GM12878 (cell line): ENCODE measurements around the gene PHF1. TPM values are rescaled to one million over a fixed set of nuclear protein-coding genes. Genes with fewer than 3 reads are reported as not detected.
A peak's percentile ranks its signal among the peaks of the same experiment; 100 is the strongest.

ENCODE experiments used
- BACH1 ChIP-seq: fragments of 450-650 bp; IDR thresholded peaks from 2 replicates; pipeline ENCODE4 v1.6.1; 2017; ENCODE audit warnings: mild to moderate bottlenecking, borderline replicate concordance
- BCL11A ChIP-seq: IDR thresholded peaks from 2 replicates; pipeline ENCODE4 v1.6.1; 2011; ENCODE audit warnings: low read depth, low read length
- ETV6 ChIP-seq, 2 experiments: fragments of 450-650 bp in 1 of 2; IDR thresholded peaks in 1 of 2; conservative IDR thresholded peaks in 1 of 2; 2 replicates each; pipeline ENCODE4 v1.6.1; 2014; ENCODE audit warnings: antibody characterized with exemption in 1 of 2, borderline replicate concordance in 1 of 2, low read depth in 1 of 2, mild to moderate bottlenecking in 1 of 2, moderate library complexity in 1 of 2
- EZH2 ChIP-seq: IDR thresholded peaks from 2 replicates; pipeline ENCODE4 v1.6.1; 2012; ENCODE audit warnings: low read depth, mild to moderate bottlenecking, control low read depth, inconsistent platforms, low read length, borderline replicate concordance; ENCODE audit not compliant: control insufficient read depth
- KLF5 ChIP-seq: fragments of 450-650 bp; IDR thresholded peaks from 2 replicates; pipeline ENCODE4 v1.6.1; 2014; ENCODE audit warnings: mild to moderate bottlenecking; ENCODE audit not compliant: partially characterized antibody
- MTA3 ChIP-seq: IDR thresholded peaks from 2 replicates; pipeline ENCODE4 v1.6.1; 2012; ENCODE audit warnings: low read length, inconsistent platforms, borderline replicate concordance
- MYC ChIP-seq: IDR thresholded peaks from 2 replicates; pipeline ENCODE4 v1.6.1; 2011; ENCODE audit warnings: mild to moderate bottlenecking, low read length, moderate library complexity, inconsistent platforms; ENCODE audit not compliant: insufficient read depth, insufficient replicate concordance, insufficient read length, severe bottlenecking
- PAX8 ChIP-seq: fragments of 450-650 bp; IDR thresholded peaks from 2 replicates; pipeline ENCODE4 v1.6.1; 2017; ENCODE audit warnings: mild to moderate bottlenecking, moderate library complexity
- POU2F2 ChIP-seq: IDR thresholded peaks from 3 replicates; pipeline ENCODE4 v1.6.1; 2011; ENCODE audit warnings: low read depth, mild to moderate bottlenecking, low read length, borderline replicate concordance
- PRDM15 ChIP-seq: fragments of 450-650 bp; formaldehyde crosslinking; IDR thresholded peaks from 2 replicates; pipeline ENCODE4 v1.4.0; 2020; ENCODE audit warnings: mild to moderate bottlenecking, moderate library complexity
- RELB ChIP-seq: fragments of 450-650 bp; IDR thresholded peaks from 2 replicates; pipeline ENCODE4 v1.6.1; 2017; ENCODE audit warnings: low read depth, mild to moderate bottlenecking, moderate library complexity
- REST ChIP-seq: IDR thresholded peaks from 2 replicates; pipeline ENCODE4 v1.6.1; 2012; ENCODE audit warnings: mild to moderate bottlenecking, low read depth, low read length
- RFX5 ChIP-seq: IDR thresholded peaks from 2 replicates; pipeline ENCODE4 v1.6.1; 2011; ENCODE audit warnings: low read depth, low read length, improper control_type of control experiment
- SMAD1 ChIP-seq: fragments of 450-650 bp; IDR thresholded peaks from 2 replicates; pipeline ENCODE4 v1.6.1; 2018; ENCODE audit warnings: mild to moderate bottlenecking, low read depth; ENCODE audit not compliant: partially characterized antibody
- SPI1 ChIP-seq: IDR thresholded peaks from 2 replicates; pipeline ENCODE4 v1.6.1; 2011; ENCODE audit warnings: low read depth, mild to moderate bottlenecking, low read length, moderate library complexity, borderline replicate concordance; ENCODE audit not compliant: insufficient read depth
- SREBF1 ChIP-seq: IDR thresholded peaks from 2 replicates; pipeline ENCODE4 v1.6.1; 2012; ENCODE audit warnings: mild to moderate bottlenecking, low read length
- SREBF2 ChIP-seq: IDR thresholded peaks from 2 replicates; pipeline ENCODE4 v1.6.1; 2012; ENCODE audit warnings: mild to moderate bottlenecking, low read length
- SUZ12 ChIP-seq: fragments of 200-600 bp; sonication (generic); IDR thresholded peaks from one replicate; pipeline ENCODE4 v1.6.1; 2018; ENCODE audit warnings: antibody characterized with exemption, mild to moderate bottlenecking; ENCODE audit not compliant: unreplicated experiment
- YY1 ChIP-seq: IDR thresholded peaks from 2 replicates; pipeline ENCODE4 v1.6.1; 2011; ENCODE audit warnings: low read depth, mild to moderate bottlenecking, low read length
- ZNF274 ChIP-seq: IDR thresholded peaks from one replicate; pipeline ENCODE4 v1.8.0; 2011; ENCODE audit not compliant: insufficient read length, insufficient read depth
- polyA plus RNA-seq, 11 experiments: library from polyadenylated mRNA; depleted of rRNA in 4 of 11; unstranded in 6 of 11; stranded (reverse) in 5 of 11; fragments of >200 nt; fragmentation: Nextera tagmentation in 4 of 11; fragmentation: Illumina TruSeq in 1 of 11; extraction: Ambion mirVana in 4 of 11; extraction: Trizol in 1 of 11; gene quantifications; 1 replicate in 1 of 11; 2 replicates in 10 of 11; pipeline versions ENCODE4 v1.2.1 to v1.2.3, GENCODE V29; 2011 to 2016; ENCODE audit warnings: inconsistent platforms in 2 of 11, missing spikeins in 2 of 11, low read depth in 1 of 11
- total RNA-seq, 4 experiments: library from RNA; depleted of rRNA in 3 of 4; stranded (reverse); fragments of >200 nt in 3 of 4; fragmentation: Illumina TruSeq in 1 of 4; extraction: Trizol in 1 of 4; gene quantifications; 2 replicates each; pipeline versions ENCODE4 v1.2.1 to v1.2.3, GENCODE V29; 2013 to 2021

PHF1 gene
- total and polyA plus RNA-seq, 10 of the 15 experiments (the other 5 are each of a cell fraction or from before 2014, with no cell fraction given) = 1.3 to 17.8 (median 6.2) TPM

- TF ChIP-seq PRDM15 (CRISPR knock-in tag) (no peak), KLF5 (no peak), ZNF274 (no peak), REST (no peak), SPI1 (no peak), ETV6 (conservative IDR thresholded peaks at IDR 0.05 in 1 of 2, IDR thresholded peaks at IDR 0.05 in 1 of 2; ENCODE audit: borderline replicate concordance in 1 of 2, low read depth in 1 of 2) (no peak), SREBF2 (no peak), MYC (no peak), BACH1 (no peak), RELB (peak; percentile 54; the same call in 1 of the 2 replicates), YY1 (peak; percentile 47; the same call in 1 of the 2 replicates), EZH2 (no peak), PAX8 (no peak), SMAD1 (no peak), SUZ12 (no peak), BCL11A (no peak), MTA3 (no peak), POU2F2 (peak; percentile 39; the same call in 1 of the 3 replicates), RFX5 (peak; percentile 30; the same call in 1 of the 2 replicates), SREBF1 (no peak)
Observed at GRCh38 chr6:33454009-33454946, 43.5 kb downstream of the PHF1 start, which contains the start of gene ZBTB9 (continued).
